GM23248 (cell line): Measurements from ENCODE around the gene SRC.

ENCODE experiments used
- EZH2 ChIP-seq: fragments of 200-600 bp; sonication (generic); IDR thresholded peaks from 2 replicates; pipeline ENCODE4 v1.6.1; 2018; ENCODE audit warnings: antibody characterized with exemption, mild to moderate bottlenecking; ENCODE audit not compliant: insufficient read depth, poor library complexity, severe bottlenecking
- EZH2phosphoT487 ChIP-seq: fragments of 200-600 bp; sonication (generic); IDR thresholded peaks from 2 replicates; pipeline ENCODE4 v1.6.1; 2018; ENCODE audit warnings: antibody characterized with exemption, moderate library complexity, mild to moderate bottlenecking, low read depth; ENCODE audit not compliant: insufficient read depth

DNA sequence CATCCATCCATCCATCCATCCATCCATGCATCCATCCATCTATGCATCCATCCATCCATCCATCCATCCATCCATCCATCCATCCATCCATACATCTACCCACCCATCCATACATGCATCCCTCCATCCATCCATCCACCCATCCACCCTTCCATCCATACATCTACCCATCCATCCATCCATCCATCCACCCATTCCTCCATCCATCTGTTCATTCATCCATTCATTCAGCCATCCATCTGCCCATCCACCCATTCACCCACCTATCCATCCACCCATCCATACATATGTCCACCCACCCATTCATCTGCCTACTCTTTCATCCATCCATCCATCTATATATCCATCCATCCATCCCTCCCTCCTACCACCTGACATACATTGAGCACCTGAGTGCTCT lies 104.4 kb downstream of the SRC start:
- no peak for TF ChIP-seq EZH2
- TF ChIP-seq EZH2phosphoT487, result no peak
